IMR-90 (cell line): Measurements from ENCODE around the gene RC3H2. TPM values are rescaled to one million over a fixed set of nuclear protein-coding genes. Genes with fewer than 3 reads are reported as not detected.

ENCODE experiments used
- ATAC-seq: fragments of 200-7000 bp; cut with Tn5 transposase; 2 replicates; pipeline ENCODE4 v1.9.1; 2020; ENCODE audit warnings: low read depth, mild to moderate bottlenecking, moderate library complexity
- BruUV-seq: library from RNA; stranded (reverse); fragments of 400-500 nt; replicated peaks from 2 replicates; lab custom pipeline; 2021; lab: Mats Ljungman, UMichigan
- CTCF ChIA-PET: fragments of 300-600 bp; formaldehyde crosslinking; extraction: SDS; loops from one replicate; lab custom pipeline; 2021; ENCODE audit warnings: antibody characterized with exemption; lab: Yijun Ruan, JAX
- POLR2A ChIA-PET: fragments of 300-600 bp; sonication (Branson Sonifier 250); formaldehyde crosslinking; loops from one replicate; lab custom pipeline; 2022; ENCODE audit warnings: antibody characterized with exemption; ENCODE audit not compliant: unreplicated experiment; lab: Charles Lee
- DNase-seq: peaks from one replicate; pipeline ENCODE4 v3.0.0; 2013
- H2AFZ ChIP-seq: replicated peaks from 2 replicates; pipeline ENCODE3; 2013; ENCODE audit warnings: low read length, mild to moderate bottlenecking; ENCODE audit not compliant: poor library complexity
- H2AK5ac ChIP-seq: 2 replicates; pipeline ENCODE4 v1.6.1; 2013; ENCODE audit warnings: low read depth, low read length, inconsistent platforms
- H2AK9ac ChIP-seq: replicated peaks from 2 replicates; pipeline ENCODE3; 2013; ENCODE audit warnings: mild to moderate bottlenecking, low read depth, low read length, moderate library complexity; ENCODE audit not compliant: poor library complexity
- H2BK120ac ChIP-seq: 2 replicates; pipeline ENCODE4 v1.6.1; 2013; ENCODE audit warnings: low read depth, low read length, inconsistent platforms
- H2BK15ac ChIP-seq: 3 replicates; pipeline ENCODE4 v1.6.1; 2013; ENCODE audit warnings: low read depth, low read length, inconsistent platforms
- H2BK20ac ChIP-seq: 2 replicates; pipeline ENCODE4 v1.6.1; 2013; ENCODE audit warnings: low read depth, mild to moderate bottlenecking, inconsistent platforms, low read length, moderate library complexity
- H2BK5ac ChIP-seq: 2 replicates; pipeline ENCODE4 v1.6.1; 2013; ENCODE audit warnings: mild to moderate bottlenecking, low read depth, low read length, inconsistent platforms; ENCODE audit not compliant: poor library complexity, severe bottlenecking
- H3K14ac ChIP-seq: replicated peaks from 2 replicates; pipeline ENCODE4 v1.6.1; 2013; ENCODE audit warnings: low read depth, low read length, inconsistent platforms
- H3K18ac ChIP-seq: 2 replicates; pipeline ENCODE4 v1.6.1; 2013; ENCODE audit warnings: low read depth, low read length, control low read depth
- H3K23ac ChIP-seq: 2 replicates; pipeline ENCODE4 v1.6.1; 2013; ENCODE audit warnings: low read depth, low read length, inconsistent platforms
- H3K27ac ChIP-seq: 2 replicates; pipeline ENCODE4 v1.5.1; 2013; ENCODE audit warnings: mild to moderate bottlenecking, control low read depth, low read length; ENCODE audit not compliant: insufficient read depth
- H3K27me3 ChIP-seq: 2 replicates; pipeline ENCODE4 v1.6.1; 2013; ENCODE audit warnings: low read length; ENCODE audit not compliant: control insufficient read depth, insufficient read depth
- H3K36me3 ChIP-seq: 2 replicates; pipeline ENCODE4 v1.6.1; 2013; ENCODE audit warnings: low read length, mixed read lengths; ENCODE audit not compliant: control insufficient read depth, insufficient read depth
- H3K4ac ChIP-seq: 2 replicates; pipeline ENCODE4 v1.6.1; 2013; ENCODE audit warnings: low read depth, low read length, inconsistent platforms
- H3K4me1 ChIP-seq: 2 replicates; pipeline ENCODE4 v1.6.1; 2013; ENCODE audit warnings: low read length, mixed read lengths; ENCODE audit not compliant: control insufficient read depth, insufficient read depth
- H3K4me2 ChIP-seq: 2 replicates; pipeline ENCODE4 v1.6.1; 2013; ENCODE audit warnings: low read depth, mild to moderate bottlenecking, control low read depth, low read length, moderate library complexity
- H3K4me3 ChIP-seq: 2 replicates; pipeline ENCODE4 v1.5.1; 2013; ENCODE audit warnings: low read depth, mild to moderate bottlenecking, control low read depth, low read length, moderate library complexity; ENCODE audit not compliant: insufficient read depth
- H3K56ac ChIP-seq: 2 replicates; pipeline ENCODE4 v1.6.1; 2013; ENCODE audit warnings: low read length, inconsistent platforms; ENCODE audit not compliant: insufficient read depth; ENCODE audit errors: extremely low read depth
- H3K79me1 ChIP-seq, 2 experiments: 2 replicates each; pipeline ENCODE4 v1.6.1; 2013; ENCODE audit warnings: low read length in 2 of 2, inconsistent platforms in 1 of 2, low read depth in 1 of 2
- H3K9ac ChIP-seq: 2 replicates; pipeline ENCODE4 v1.6.1; 2013; ENCODE audit warnings: low read depth, low read length, control low read depth
- H3K9me1 ChIP-seq: 2 replicates; pipeline ENCODE4 v1.6.1; 2013; ENCODE audit warnings: low read length, inconsistent platforms; ENCODE audit not compliant: insufficient read depth
- H3K9me3 ChIP-seq: 2 replicates; pipeline ENCODE4 v1.6.1; 2013; ENCODE audit warnings: low read length; ENCODE audit not compliant: control insufficient read depth, insufficient read depth
- H4K20me1 ChIP-seq: 2 replicates; pipeline ENCODE4 v1.6.1; 2013; ENCODE audit warnings: low read length, inconsistent platforms; ENCODE audit not compliant: insufficient read depth
- H4K5ac ChIP-seq: 2 replicates; pipeline ENCODE4 v1.6.1; 2013; ENCODE audit warnings: mild to moderate bottlenecking, low read depth, low read length, control low read depth
- H4K8ac ChIP-seq, 2 experiments: 2 replicates each; pipeline ENCODE4 v1.6.1; 2013; ENCODE audit warnings: low read depth in 2 of 2, low read length in 2 of 2, control low read depth in 1 of 2, inconsistent platforms in 1 of 2
- H4K91ac ChIP-seq: 2 replicates; pipeline ENCODE4 v1.6.1; 2013; ENCODE audit warnings: low read depth, low read length, inconsistent platforms; ENCODE audit not compliant: insufficient read depth
- BHLHE40 ChIP-seq: fragments of 150-350 bp; IDR thresholded peaks from 2 replicates; pipeline ENCODE4 v1.6.1; 2016; ENCODE audit warnings: mild to moderate bottlenecking, low read depth, low read length
- CEBPB ChIP-seq: IDR thresholded peaks from 2 replicates; pipeline ENCODE4 v1.6.1; 2012; ENCODE audit warnings: low read depth, low read length, improper control_type of control experiment
- CHD1 ChIP-seq: IDR thresholded peaks from 2 replicates; pipeline ENCODE4 v1.6.1; 2012; ENCODE audit warnings: low read depth, low read length, improper control_type of control experiment
- FOS ChIP-seq: fragments of 150-350 bp; IDR thresholded peaks from 2 replicates; pipeline ENCODE4 v1.6.1; 2016; ENCODE audit warnings: low read depth, low read length
- MAFK ChIP-seq: IDR thresholded peaks from 2 replicates; pipeline ENCODE4 v1.6.1; 2012; ENCODE audit warnings: low read depth, low read length, improper control_type of control experiment
- MAZ ChIP-seq: IDR thresholded peaks from 2 replicates; pipeline ENCODE4 v1.6.1; 2012; ENCODE audit warnings: low read depth, mild to moderate bottlenecking, low read length, improper control_type of control experiment, moderate library complexity, borderline replicate concordance
- MXI1 ChIP-seq: IDR thresholded peaks from 2 replicates; pipeline ENCODE4 v1.6.1; 2012; ENCODE audit warnings: low read depth, mild to moderate bottlenecking, low read length, moderate library complexity, borderline replicate concordance
- NFE2L2 ChIP-seq: fragments of 150-350 bp; IDR thresholded peaks from 2 replicates; pipeline ENCODE4 v1.6.1; 2016; ENCODE audit warnings: low read depth, mild to moderate bottlenecking, low read length
- POLR2A ChIP-seq: IDR thresholded peaks from 2 replicates; pipeline ENCODE4 v1.6.1; 2012; ENCODE audit warnings: mild to moderate bottlenecking, low read depth, low read length
- RAD21 ChIP-seq: IDR thresholded peaks from 2 replicates; pipeline ENCODE4 v1.6.1; 2012; ENCODE audit warnings: low read length, improper control_type of control experiment
- RCOR1 ChIP-seq: IDR thresholded peaks from 2 replicates; pipeline ENCODE4 v1.6.1; 2012; ENCODE audit warnings: mild to moderate bottlenecking, low read length, improper control_type of control experiment; ENCODE audit not compliant: insufficient replicate concordance
- RFX5 ChIP-seq: IDR thresholded peaks from 2 replicates; pipeline ENCODE4 v1.8.0; 2012; ENCODE audit warnings: low read depth, mild to moderate bottlenecking, low read length, moderate library complexity
- SMC3 ChIP-seq: fragments of 150-350 bp; IDR thresholded peaks from 2 replicates; pipeline ENCODE4 v1.6.1; 2016; ENCODE audit warnings: low read depth, mild to moderate bottlenecking, antibody characterized with exemption, low read length, moderate library complexity
- WGBS, 2 experiments: methylation state at CpG; one replicate each; pipeline versions ENCODE4 v1.1.5 to v1.1.7; 2013; ENCODE audit warnings: missing lambda C conversion rate in 2 of 2; ENCODE audit not compliant: insufficient read length in 1 of 2; ENCODE audit errors: extremely low coverage in 2 of 2; 5-methylcytosine and 5-hydroxymethylcytosine counted together
- dilution Hi-C: fragments of 300-500 bp; cut with HindIII; formaldehyde crosslinking; loops from one replicate; pipeline ENCODE4 v1.14.3; 2018; ENCODE audit warnings: low sequenced_read_pairs; ENCODE audit not compliant: unreplicated experiment
- in situ Hi-C: fragments of 300-500 bp; cut with MboI; formaldehyde crosslinking; loops from 3 replicates; pipeline ENCODE4 v1.14.3; 2019; ENCODE audit warnings: low sequenced_read_pairs, inconsistent platforms, mixed read lengths
- intact Hi-C: fragments of 100-400 bp; cut with micrococcal nuclease; formaldehyde crosslinking; loops from 2 replicates; pipeline ENCODE4 v1.10.0; 2022
- polyA plus RNA-seq, 3 experiments: library from polyadenylated mRNA; depleted of rRNA; stranded (reverse); fragments of >200 nt; gene quantifications; 2 replicates each; pipeline ENCODE4 v1.2.3, GENCODE V29; 2012; ENCODE audit warnings: low replicate concordance in 1 of 3
- total RNA-seq: library from RNA; depleted of rRNA; stranded (reverse); fragments of >200 nt; gene quantifications from 2 replicates; pipeline ENCODE4 v1.2.3, GENCODE V29; 2012
- TF ChIP-seq, protein P1 (sequence below): fragments of 150-350 bp; IDR thresholded peaks from 2 replicates; pipeline ENCODE4 v1.6.1; 2017; ENCODE audit warnings: mild to moderate bottlenecking, antibody characterized with exemption, low read length, low read depth
- TF ChIP-seq, protein P2 (sequence below): conservative IDR thresholded peaks from 2 replicates; pipeline ENCODE4 v1.5.1; 2012; ENCODE audit warnings: mild to moderate bottlenecking, low read depth, low read length, improper control_type of control experiment
- TF ChIP-seq, protein P3 (sequence below): fragments of 150-350 bp; IDR thresholded peaks from 2 replicates; pipeline ENCODE4 v1.6.1; 2016; ENCODE audit warnings: low read depth, mild to moderate bottlenecking, low read length, moderate library complexity, borderline replicate concordance

The RC3H2 gene
- total and polyA plus RNA-seq, 2 of the 4 experiments (the other 2 are of a cell fraction) = 14.7 to 58.4 TPM

GRCh38 chr9:122822056-122822455 lies 83.1 kb downstream of the RC3H2 start:
- H4K20me1 ChIP-seq = no peaks in the 10 kb centered on the region
- 0 out of 3 replicates have a peak overlapping the region, but pooled peaks have one; percentile 13 for H2BK15ac ChIP-seq
- H3K23ac ChIP-seq = no peak overlapping the region
- peak overlapping the region; percentile 25; the same call in 1 of the 2 replicates for H3K4ac ChIP-seq
- H3K79me1 ChIP-seq = peaks cover 33 to 51% of the 10 kb centered on the region in 2 experiments
- no peak overlapping the region for H4K5ac ChIP-seq
- no peak overlapping the region for H3K14ac ChIP-seq
- H3K36me3 ChIP-seq = peaks cover 31% of the 10 kb centered on the region
- POLR2A ChIA-PET = no interaction called here
- no peak overlapping the region for H3K9ac ChIP-seq
- no peak for ATAC-seq
- in situ Hi-C loops (no loop called here), intact Hi-C loops (no loop called here), dilution Hi-C loops (no loop called here)
- H3K18ac ChIP-seq = no peak overlapping the region
- no TSS peak for BruUV-seq
- no peak overlapping the region for H3K4me3 ChIP-seq
- H4K91ac ChIP-seq = no peak overlapping the region
- no peaks in the 10 kb centered on the region for H3K27me3 ChIP-seq
- no CpG with 5 or more reads among the region's 6 CpGs for WGBS, 2 experiments
- H2BK5ac ChIP-seq = peak overlapping the region; percentile 15
- no peak overlapping the region for H2AK9ac ChIP-seq
- CTCF ChIA-PET = no interaction called here
- H4K8ac ChIP-seq = no peak overlapping the region
- H2BK20ac ChIP-seq = no peak overlapping the region; the same call in 1 of the 2 replicates
- no peak overlapping the region for H3K4me2 ChIP-seq
- H2AK5ac ChIP-seq = peak overlapping the region; percentile 11; the same call in 1 of the 2 replicates
- peaks cover 17% of the 10 kb centered on the region for H3K4me1 ChIP-seq
- peaks cover 17% of the 10 kb centered on the region for H3K9me1 ChIP-seq
- no peak overlapping the region for H3K27ac ChIP-seq
- H3K9me3 ChIP-seq = no peaks in the 10 kb centered on the region
- H2AFZ ChIP-seq = no peak overlapping the region
- no peak overlapping the region for H3K56ac ChIP-seq
- H2BK120ac ChIP-seq = 0 out of 2 replicates have a peak overlapping the region, but pooled peaks have one; percentile 44
- TF ChIP-seq MXI1 = no peak
- TF ChIP-seq MAZ = no peak
- TF ChIP-seq CEBPB = no peak
- no peak for TF ChIP-seq NFE2L2
- TF ChIP-seq MAFK = no peak
- TF ChIP-seq, protein P1, sequence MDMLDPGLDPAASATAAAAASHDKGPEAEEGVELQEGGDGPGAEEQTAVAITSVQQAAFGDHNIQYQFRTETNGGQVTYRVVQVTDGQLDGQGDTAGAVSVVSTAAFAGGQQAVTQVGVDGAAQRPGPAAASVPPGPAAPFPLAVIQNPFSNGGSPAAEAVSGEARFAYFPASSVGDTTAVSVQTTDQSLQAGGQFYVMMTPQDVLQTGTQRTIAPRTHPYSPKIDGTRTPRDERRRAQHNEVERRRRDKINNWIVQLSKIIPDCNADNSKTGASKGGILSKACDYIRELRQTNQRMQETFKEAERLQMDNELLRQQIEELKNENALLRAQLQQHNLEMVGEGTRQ = no peak
- TF ChIP-seq RFX5 = no peak
- no peak for TF ChIP-seq CHD1
- TF ChIP-seq, protein P2, sequence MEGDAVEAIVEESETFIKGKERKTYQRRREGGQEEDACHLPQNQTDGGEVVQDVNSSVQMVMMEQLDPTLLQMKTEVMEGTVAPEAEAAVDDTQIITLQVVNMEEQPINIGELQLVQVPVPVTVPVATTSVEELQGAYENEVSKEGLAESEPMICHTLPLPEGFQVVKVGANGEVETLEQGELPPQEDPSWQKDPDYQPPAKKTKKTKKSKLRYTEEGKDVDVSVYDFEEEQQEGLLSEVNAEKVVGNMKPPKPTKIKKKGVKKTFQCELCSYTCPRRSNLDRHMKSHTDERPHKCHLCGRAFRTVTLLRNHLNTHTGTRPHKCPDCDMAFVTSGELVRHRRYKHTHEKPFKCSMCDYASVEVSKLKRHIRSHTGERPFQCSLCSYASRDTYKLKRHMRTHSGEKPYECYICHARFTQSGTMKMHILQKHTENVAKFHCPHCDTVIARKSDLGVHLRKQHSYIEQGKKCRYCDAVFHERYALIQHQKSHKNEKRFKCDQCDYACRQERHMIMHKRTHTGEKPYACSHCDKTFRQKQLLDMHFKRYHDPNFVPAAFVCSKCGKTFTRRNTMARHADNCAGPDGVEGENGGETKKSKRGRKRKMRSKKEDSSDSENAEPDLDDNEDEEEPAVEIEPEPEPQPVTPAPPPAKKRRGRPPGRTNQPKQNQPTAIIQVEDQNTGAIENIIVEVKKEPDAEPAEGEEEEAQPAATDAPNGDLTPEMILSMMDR = no peak
- TF ChIP-seq RCOR1 = no peak
- no peak for TF ChIP-seq SMC3
- TF ChIP-seq RAD21 = no peak
- TF ChIP-seq FOS = no peak
- TF ChIP-seq, protein P3, sequence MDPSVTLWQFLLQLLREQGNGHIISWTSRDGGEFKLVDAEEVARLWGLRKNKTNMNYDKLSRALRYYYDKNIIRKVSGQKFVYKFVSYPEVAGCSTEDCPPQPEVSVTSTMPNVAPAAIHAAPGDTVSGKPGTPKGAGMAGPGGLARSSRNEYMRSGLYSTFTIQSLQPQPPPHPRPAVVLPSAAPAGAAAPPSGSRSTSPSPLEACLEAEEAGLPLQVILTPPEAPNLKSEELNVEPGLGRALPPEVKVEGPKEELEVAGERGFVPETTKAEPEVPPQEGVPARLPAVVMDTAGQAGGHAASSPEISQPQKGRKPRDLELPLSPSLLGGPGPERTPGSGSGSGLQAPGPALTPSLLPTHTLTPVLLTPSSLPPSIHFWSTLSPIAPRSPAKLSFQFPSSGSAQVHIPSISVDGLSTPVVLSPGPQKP = no peak
- TF ChIP-seq BHLHE40 = no peak
- no peak for TF ChIP-seq POLR2A
- no peak for DNase-seq
